HEK293 (cell line): Measurements from ENCODE around the gene PIGL.

Experiments
- BCL6B ChIP-seq: fragments of 450-650 bp; formaldehyde crosslinking; IDR thresholded peaks from 2 replicates; pipeline ENCODE4 v1.5.1; 2017; ENCODE audit warnings: missing biosample characterization, missing genetic modification characterization
- HOXC10 ChIP-seq: sonication (generic); formaldehyde crosslinking; IDR thresholded peaks from 2 replicates; pipeline ENCODE4 v1.8.1; 2023; ENCODE audit warnings: mild to moderate bottlenecking, missing genetic modification reagents
- IKZF3 ChIP-seq: fragments of 450-650 bp; IDR thresholded peaks from 2 replicates; pipeline ENCODE4 v1.5.0; 2018; ENCODE audit warnings: missing biosample characterization, mild to moderate bottlenecking, missing genetic modification characterization, moderate library complexity
- PRDM6 ChIP-seq: fragments of 450-650 bp; formaldehyde crosslinking; IDR thresholded peaks from 2 replicates; pipeline ENCODE4 v1.5.1; 2017; ENCODE audit warnings: missing biosample characterization, missing genetic modification characterization
- RBAK ChIP-seq: fragments of 450-650 bp; formaldehyde crosslinking; IDR thresholded peaks from 2 replicates; pipeline ENCODE4 v1.5.1; 2016; ENCODE audit warnings: missing biosample characterization, missing genetic modification characterization
- ZBTB11 ChIP-seq: fragments of 450-650 bp; formaldehyde crosslinking; conservative IDR thresholded peaks from 2 replicates; pipeline ENCODE4 v1.5.1; 2016; ENCODE audit warnings: low read depth, missing biosample characterization, missing genetic modification characterization
- ZBTB21 ChIP-seq: fragments of 450-650 bp; formaldehyde crosslinking; IDR thresholded peaks from 2 replicates; pipeline ENCODE4 v1.5.1; 2017; ENCODE audit warnings: missing biosample characterization, missing genetic modification characterization
- ZFP37 ChIP-seq: fragments of 450-650 bp; formaldehyde crosslinking; IDR thresholded peaks from 2 replicates; pipeline ENCODE4 v1.5.1; 2016; ENCODE audit warnings: missing biosample characterization, missing genetic modification characterization
- ZIC2 ChIP-seq: fragments of 450-650 bp; formaldehyde crosslinking; IDR thresholded peaks from 2 replicates; pipeline ENCODE4 v1.5.1; 2016; ENCODE audit warnings: missing biosample characterization, missing genetic modification characterization
- ZNF140 ChIP-seq: fragments of 450-650 bp; formaldehyde crosslinking; IDR thresholded peaks from 2 replicates; pipeline ENCODE4 v1.5.1; 2016; ENCODE audit warnings: missing biosample characterization, missing genetic modification characterization
- ZNF157 ChIP-seq: fragments of 450-650 bp; formaldehyde crosslinking; IDR thresholded peaks from 2 replicates; pipeline ENCODE4 v1.5.1; 2016; ENCODE audit warnings: missing biosample characterization, missing genetic modification characterization
- ZNF174 ChIP-seq: fragments of 450-650 bp; formaldehyde crosslinking; IDR thresholded peaks from 2 replicates; pipeline ENCODE4 v1.5.0; 2017; ENCODE audit warnings: missing biosample characterization, mild to moderate bottlenecking, missing genetic modification characterization
- ZNF18 ChIP-seq: fragments of 450-650 bp; formaldehyde crosslinking; IDR thresholded peaks from 2 replicates; pipeline ENCODE4 v1.5.1; 2016; ENCODE audit warnings: missing biosample characterization, missing genetic modification characterization
- ZNF2 ChIP-seq: fragments of 450-650 bp; formaldehyde crosslinking; IDR thresholded peaks from 2 replicates; pipeline ENCODE4 v1.5.1; 2016; ENCODE audit warnings: missing biosample characterization, missing genetic modification characterization
- ZNF214 ChIP-seq: fragments of 450-650 bp; formaldehyde crosslinking; IDR thresholded peaks from 2 replicates; pipeline ENCODE4 v1.5.1; 2017; ENCODE audit warnings: missing biosample characterization, mild to moderate bottlenecking, missing genetic modification characterization, borderline replicate concordance
- ZNF292 ChIP-seq: fragments of 450-650 bp; formaldehyde crosslinking; IDR thresholded peaks from 2 replicates; pipeline ENCODE4 v1.5.1; 2016; ENCODE audit warnings: low read depth, missing biosample characterization, missing genetic modification characterization, borderline replicate concordance
- ZNF324 ChIP-seq: fragments of 450-650 bp; formaldehyde crosslinking; IDR thresholded peaks from 2 replicates; pipeline ENCODE4 v1.5.1; 2016; ENCODE audit warnings: missing biosample characterization, missing genetic modification characterization
- ZNF473 ChIP-seq: fragments of 450-650 bp; formaldehyde crosslinking; IDR thresholded peaks from 2 replicates; pipeline ENCODE4 v1.5.1; 2017; ENCODE audit warnings: missing biosample characterization, missing genetic modification characterization
- ZNF518A ChIP-seq: fragments of 450-650 bp; formaldehyde crosslinking; conservative IDR thresholded peaks from 2 replicates; pipeline ENCODE4 v1.5.1; 2016; ENCODE audit warnings: low read depth, missing biosample characterization, missing genetic modification characterization
- ZNF549 ChIP-seq: fragments of 450-650 bp; IDR thresholded peaks from 2 replicates; pipeline ENCODE4 v1.5.1; 2018; ENCODE audit warnings: missing biosample characterization, missing genetic modification characterization, mild to moderate bottlenecking, inconsistent platforms, moderate library complexity
- ZNF600 ChIP-seq: fragments of 450-650 bp; formaldehyde crosslinking; IDR thresholded peaks from 2 replicates; pipeline ENCODE4 v1.5.1; 2016; ENCODE audit warnings: missing biosample characterization, missing genetic modification characterization
- ZNF610 ChIP-seq: fragments of 450-650 bp; formaldehyde crosslinking; IDR thresholded peaks from 2 replicates; pipeline ENCODE4 v1.5.1; 2016; ENCODE audit warnings: missing biosample characterization, missing genetic modification characterization, borderline replicate concordance
- ZNF623 ChIP-seq: fragments of 450-650 bp; formaldehyde crosslinking; IDR thresholded peaks from 2 replicates; pipeline ENCODE4 v1.5.1; 2016; ENCODE audit warnings: missing biosample characterization, missing genetic modification characterization
- ZNF645 ChIP-seq: fragments of 450-650 bp; formaldehyde crosslinking; IDR thresholded peaks from 2 replicates; pipeline ENCODE4; 2016; ENCODE audit warnings: missing biosample characterization, missing genetic modification characterization
- ZNF654 ChIP-seq: fragments of 450-650 bp; formaldehyde crosslinking; IDR thresholded peaks from 2 replicates; pipeline ENCODE4 v1.5.1; 2016; ENCODE audit warnings: low read depth, missing biosample characterization, missing genetic modification characterization
- ZNF76 ChIP-seq: fragments of 450-650 bp; formaldehyde crosslinking; IDR thresholded peaks from 2 replicates; pipeline ENCODE4; 2016; ENCODE audit warnings: low read depth, missing biosample characterization, missing genetic modification characterization, borderline replicate concordance
- ZSCAN30 ChIP-seq: fragments of 450-650 bp; IDR thresholded peaks from 2 replicates; pipeline ENCODE4 v1.5.1; 2018; ENCODE audit warnings: missing biosample characterization, mild to moderate bottlenecking, missing genetic modification characterization, moderate library complexity

Gene PIGL

GRCh38 chr17:16352303-16352666, 135.3 kb downstream of the PIGL start (continued):
- TF ChIP-seq ZNF610 (tag by site-specific recombination) = 0 out of 2 replicates have a peak, but pooled peaks have one; percentile 17
- no peak for TF ChIP-seq ZNF157 (tag by site-specific recombination)
- TF ChIP-seq ZNF324 (tag by site-specific recombination) = no peak
- TF ChIP-seq ZNF76 (tag by site-specific recombination) = no peak
- TF ChIP-seq HOXC10 = no peak
- no peak for TF ChIP-seq ZFP37 (tag by site-specific recombination)
- no peak for TF ChIP-seq ZBTB21 (tag by site-specific recombination)
- no peak for TF ChIP-seq ZNF549 (tag by site-specific recombination)
- 0 out of 2 replicates have a peak, but pooled peaks have one; percentile 61 for TF ChIP-seq ZNF600 (tag by site-specific recombination)
- TF ChIP-seq ZNF473 (tag by site-specific recombination) = no peak
- TF ChIP-seq ZNF174 (tag by site-specific recombination) = no peak
- TF ChIP-seq ZNF654 (tag by site-specific recombination) = no peak
- TF ChIP-seq IKZF3 = peak; percentile 85
- no peak for TF ChIP-seq ZNF18 (tag by site-specific recombination)
- peak; percentile 40 for TF ChIP-seq ZBTB11 (tag by site-specific recombination)
- TF ChIP-seq ZNF623 (tag by site-specific recombination) = no peak; the same call in 1 of the 2 replicates
- no peak for TF ChIP-seq ZNF2
- TF ChIP-seq RBAK (tag by site-specific recombination) = no peak
- TF ChIP-seq ZNF214 (tag by site-specific recombination) = no peak
- TF ChIP-seq ZNF518A = no peak
- no peak for TF ChIP-seq PRDM6
- no peak for TF ChIP-seq ZNF140 (tag by site-specific recombination)
- TF ChIP-seq ZIC2 (tag by site-specific recombination) = peak; percentile 92
- no peak for TF ChIP-seq ZNF645 (tag by site-specific recombination)
- no peak for TF ChIP-seq ZNF292
- no peak for TF ChIP-seq BCL6B (tag by site-specific recombination)
- no peak for TF ChIP-seq ZSCAN30 (tag by site-specific recombination)
